HL-60/S4 treated with retinoic acid at 250 ng/mL for 4 days and 3 days (cell line): Measurements from ENCODE around the gene CDYL.

Experiments
- in situ Hi-C: fragments of 300-500 bp; cut with MboI; formaldehyde crosslinking; loops from 2 replicates; pipeline ENCODE4 v1.7.0; 2022; ENCODE audit warnings: low sequenced_read_pairs

CDYL gene

DNA sequence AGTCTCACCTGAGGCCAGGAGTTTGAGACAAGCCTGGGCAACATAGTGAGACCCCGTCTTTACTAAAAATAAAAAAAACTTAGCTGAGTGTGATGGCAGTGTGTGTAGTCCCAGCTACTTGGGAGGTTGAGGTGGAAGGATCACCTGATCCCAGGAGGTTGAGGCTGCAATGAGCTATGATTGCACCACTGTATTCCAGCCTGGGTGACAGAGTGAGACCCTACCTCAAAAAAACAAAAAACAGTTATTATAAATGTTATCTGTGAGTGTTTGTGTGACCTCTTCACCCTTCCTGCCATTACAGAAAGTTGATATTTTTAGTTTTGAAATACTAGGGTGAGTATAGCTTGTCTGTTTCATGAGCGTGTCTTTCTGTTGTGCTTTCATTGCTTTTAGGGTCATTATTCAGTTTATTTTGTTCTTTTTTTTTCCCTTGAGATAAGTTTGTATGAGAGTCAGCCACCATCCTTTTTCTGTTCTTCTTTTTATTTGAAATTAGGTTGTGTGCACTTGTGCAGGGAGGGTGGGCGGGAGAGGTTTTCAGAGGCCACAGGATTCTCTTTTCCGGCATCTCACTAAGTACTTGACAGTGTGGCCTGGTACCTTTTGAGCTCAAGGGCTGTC lies 26.2 kb downstream of the CDYL start:
- in situ Hi-C loops, result no loop called here

GRCh38 chr6:4803343-4803744 lies 27.1 kb downstream of the CDYL start:
- in situ Hi-C loops, result no loop called here

GRCh38 chr6:4804095-4804494 lies 27.9 kb downstream of the CDYL start:
- in situ Hi-C loops, result no loop called here

DNA sequence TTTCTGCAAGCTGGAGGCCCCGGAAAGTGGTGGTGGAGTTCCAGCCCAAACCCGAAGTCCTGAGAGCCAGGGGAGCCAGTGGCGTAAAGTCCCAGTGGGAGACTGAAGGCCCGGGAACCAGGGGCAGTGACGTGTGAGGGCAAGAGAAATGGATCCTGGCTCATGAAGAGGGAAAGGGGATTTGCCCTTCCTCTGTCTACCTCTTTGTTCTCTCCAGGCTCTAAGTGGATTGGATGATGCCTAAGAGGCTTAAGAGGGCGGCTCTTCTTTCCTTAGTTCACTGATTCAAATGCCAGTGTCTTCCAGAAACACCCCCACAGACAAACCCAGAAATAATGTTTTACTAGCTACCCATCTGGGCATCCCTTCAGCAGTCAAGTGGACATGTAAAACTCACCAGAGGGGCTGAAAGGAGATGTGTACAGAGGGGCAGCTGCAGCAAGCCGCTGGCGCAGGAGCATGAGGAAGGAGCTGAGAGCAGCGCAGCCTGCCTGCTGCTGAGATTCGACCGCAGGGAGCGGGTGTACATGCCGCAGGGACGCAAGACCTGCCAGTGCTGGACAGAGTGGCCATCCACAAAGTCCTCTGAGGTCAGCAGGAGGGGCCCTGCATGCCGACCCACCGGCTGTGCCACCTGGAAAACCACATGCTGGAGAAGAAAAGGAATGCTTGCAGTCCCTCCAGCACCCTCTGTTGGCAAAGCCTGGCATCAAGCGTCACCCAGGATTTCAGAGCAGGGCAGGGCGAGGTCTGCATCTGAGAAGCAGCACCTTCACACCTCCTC lies 29.5 kb downstream of the CDYL start:
- in situ Hi-C loops, result no loop called here

DNA sequence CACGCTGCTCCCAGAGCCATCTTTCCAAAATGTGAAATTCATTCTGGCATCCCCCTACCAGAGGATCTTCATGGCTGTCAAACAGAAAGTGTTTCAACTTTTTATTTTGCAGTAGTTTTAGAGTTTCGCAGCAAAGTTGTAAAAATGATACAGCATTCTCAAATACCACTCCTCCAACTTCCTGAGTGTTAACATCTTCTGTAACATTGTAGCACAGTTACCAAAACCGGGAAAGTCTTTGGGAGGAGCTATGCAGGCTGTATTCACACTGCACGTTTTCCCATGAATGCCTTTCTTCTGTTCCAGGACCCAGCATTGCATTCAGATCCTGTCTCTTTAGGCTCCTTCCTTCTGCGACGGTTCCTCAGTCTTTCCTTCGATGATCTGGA lies 30.1 kb downstream of the CDYL start:
- in situ Hi-C loops, result no loop called here

- in situ Hi-C loops, result no loop called here
These were observed 30.6 kb downstream of the CDYL start for GRCh38 chr6:4806791-4807190.

- in situ Hi-C loops, result no loop called here
These were observed 32.2 kb downstream of the CDYL start for GRCh38 chr6:4808396-4808795.

GRCh38 chr6:4809999-4810918 lies 34.1 kb downstream of the CDYL start:
- in situ Hi-C loops, result no loop called here

- in situ Hi-C loops, result no loop called here
These were observed 35.9 kb downstream of the CDYL start for GRCh38 chr6:4812068-4812467.

GRCh38 chr6:4813055-4813454 lies 36.9 kb downstream of the CDYL start:
- in situ Hi-C loops, result no loop called here

- in situ Hi-C loops, result no loop called here
These were observed 38.0 kb downstream of the CDYL start for GRCh38 chr6:4814212-4814611.

DNA sequence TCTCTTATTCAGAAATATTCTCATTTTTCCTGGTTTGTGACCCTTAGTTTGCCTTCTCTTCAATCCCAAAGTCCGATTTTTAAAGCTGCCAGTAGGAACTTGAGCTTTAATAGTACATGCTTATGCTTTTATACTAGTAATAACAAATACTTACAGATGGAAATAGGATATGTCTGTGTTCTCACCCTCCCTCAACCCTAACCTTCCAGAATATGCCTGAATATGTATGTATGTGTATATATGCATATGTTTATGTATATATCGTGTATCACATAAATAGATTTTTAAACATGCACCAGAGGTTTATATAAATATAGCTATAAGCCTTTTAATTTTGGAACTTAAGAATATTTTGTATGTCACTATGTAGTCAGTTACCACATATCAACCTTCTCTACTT lies 38.8 kb downstream of the CDYL start:
- in situ Hi-C loops, result no loop called here

DNA sequence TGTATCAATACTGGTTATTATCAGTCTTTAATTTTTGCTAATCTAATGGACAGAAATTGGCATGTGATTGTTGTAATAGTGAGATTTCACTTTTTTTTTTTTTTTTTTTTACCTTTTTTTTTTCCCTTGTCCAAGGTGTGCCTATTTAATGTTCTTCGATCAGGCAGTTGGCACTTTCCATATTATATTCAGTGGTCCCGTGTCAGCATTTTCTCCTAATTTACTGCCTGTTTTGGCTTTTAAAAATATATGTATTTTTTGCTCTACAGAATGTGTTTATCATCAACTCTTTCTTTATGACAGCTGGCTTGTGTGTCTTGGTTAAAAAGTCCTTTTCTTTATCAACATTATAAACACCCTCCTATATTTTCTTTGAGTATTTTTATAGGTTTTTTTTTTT lies 39.4 kb downstream of the CDYL start:
- in situ Hi-C loops, result no loop called here

DNA sequence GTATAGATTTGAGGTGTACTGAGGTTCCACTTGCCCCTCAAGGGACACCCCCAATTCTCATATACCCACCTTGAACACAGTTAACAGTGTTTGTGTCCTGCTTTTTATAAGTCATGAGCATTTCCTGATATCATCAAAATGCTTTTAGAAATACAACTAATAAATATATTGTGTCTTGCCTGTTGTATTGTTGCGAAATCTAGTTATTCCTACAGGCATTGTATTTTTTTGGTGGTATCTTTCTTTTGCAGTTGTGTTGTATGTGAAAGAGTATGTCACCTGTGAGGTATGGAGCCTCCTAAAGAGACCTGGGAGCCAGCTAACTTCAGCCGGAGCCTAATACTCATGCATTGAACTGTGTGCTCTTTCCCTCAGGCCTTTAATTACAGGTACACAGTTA lies 40.7 kb downstream of the CDYL start:
- in situ Hi-C loops, result no loop called here

DNA sequence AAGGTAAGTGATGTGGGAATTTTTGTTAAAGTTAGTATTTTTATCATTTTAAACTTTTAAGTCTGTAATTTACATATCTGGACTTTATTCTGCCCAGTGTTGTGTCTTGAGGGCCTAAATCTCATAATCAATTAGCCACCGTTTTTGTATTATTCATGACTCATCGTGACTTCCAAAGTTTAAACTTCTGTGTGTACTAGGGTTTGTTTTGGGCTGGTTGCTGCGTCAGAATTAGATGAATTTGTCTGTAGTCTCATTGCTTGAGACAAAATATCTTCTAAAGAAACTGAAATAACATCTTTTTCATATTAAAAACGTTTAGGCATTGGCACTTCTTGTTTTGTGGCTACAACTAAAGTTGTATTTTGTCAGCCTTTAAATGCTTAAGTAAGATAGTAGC lies 41.3 kb downstream of the CDYL start:
- in situ Hi-C loops, result no loop called here

DNA sequence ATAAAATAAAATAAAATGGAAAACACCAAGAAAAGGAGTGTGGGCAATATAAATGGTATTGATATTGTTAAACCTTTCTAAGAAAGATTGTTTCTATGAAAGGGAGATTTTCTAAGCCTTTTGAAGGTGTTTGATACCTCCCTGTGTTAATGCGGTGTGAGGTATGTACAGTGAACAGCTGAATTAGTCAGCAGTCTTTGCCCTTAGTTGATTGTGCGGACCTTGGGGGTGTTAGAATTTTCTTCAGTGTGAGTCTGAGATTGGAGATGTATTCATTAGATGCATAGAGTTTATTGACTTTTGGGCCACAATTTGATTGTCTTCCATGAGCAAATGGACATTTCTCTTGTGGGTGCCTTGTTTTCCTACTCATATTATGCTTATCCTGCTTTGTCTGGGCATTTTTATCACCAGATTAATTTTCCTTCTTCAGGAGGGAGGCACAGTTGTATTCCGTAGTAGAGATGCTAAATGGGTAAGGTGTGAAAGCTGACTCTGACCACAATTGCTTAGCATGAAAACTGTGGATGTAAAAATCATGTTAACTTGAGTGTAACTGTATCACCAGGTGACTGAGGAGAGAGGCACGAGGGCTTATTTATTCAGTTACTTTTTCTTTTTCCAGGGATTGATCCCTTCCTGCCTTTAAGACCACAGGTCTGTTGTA lies 42.2 kb downstream of the CDYL start:
- in situ Hi-C loops, result no loop called here

- in situ Hi-C loops, result no loop called here
These were observed 43.6 kb downstream of the CDYL start for GRCh38 chr6:4819706-4820283.

DNA sequence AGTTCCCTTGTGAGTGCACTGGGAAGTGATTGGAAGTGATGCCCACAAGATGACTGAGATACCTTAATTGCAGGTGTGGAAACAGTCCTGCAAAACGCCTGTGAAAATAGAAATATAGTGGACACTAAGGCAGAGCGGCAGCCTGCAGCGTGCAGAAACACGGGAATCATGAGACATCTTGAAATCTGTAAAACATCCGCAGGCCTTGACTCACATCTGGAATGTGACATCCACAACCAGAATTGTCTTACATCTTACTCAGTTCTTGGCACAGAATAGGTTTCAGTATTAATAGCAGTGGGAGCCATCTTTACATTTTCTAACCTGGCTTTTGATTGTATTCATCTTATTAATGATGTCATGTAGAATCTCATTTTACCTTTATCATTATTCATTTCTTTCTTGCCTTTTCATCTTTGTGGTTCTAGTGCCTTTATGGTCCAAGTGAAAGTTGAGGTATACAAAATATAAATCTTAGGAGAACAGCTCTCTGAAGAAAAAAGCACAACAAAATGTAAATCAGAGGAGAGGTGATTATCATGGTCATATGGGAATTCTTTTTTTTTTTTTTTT lies 44.6 kb downstream of the CDYL start:
- in situ Hi-C loops, result no loop called here

- in situ Hi-C loops, result no loop called here
These were observed 46.3 kb downstream of the CDYL start for GRCh38 chr6:4822476-4822875.

DNA sequence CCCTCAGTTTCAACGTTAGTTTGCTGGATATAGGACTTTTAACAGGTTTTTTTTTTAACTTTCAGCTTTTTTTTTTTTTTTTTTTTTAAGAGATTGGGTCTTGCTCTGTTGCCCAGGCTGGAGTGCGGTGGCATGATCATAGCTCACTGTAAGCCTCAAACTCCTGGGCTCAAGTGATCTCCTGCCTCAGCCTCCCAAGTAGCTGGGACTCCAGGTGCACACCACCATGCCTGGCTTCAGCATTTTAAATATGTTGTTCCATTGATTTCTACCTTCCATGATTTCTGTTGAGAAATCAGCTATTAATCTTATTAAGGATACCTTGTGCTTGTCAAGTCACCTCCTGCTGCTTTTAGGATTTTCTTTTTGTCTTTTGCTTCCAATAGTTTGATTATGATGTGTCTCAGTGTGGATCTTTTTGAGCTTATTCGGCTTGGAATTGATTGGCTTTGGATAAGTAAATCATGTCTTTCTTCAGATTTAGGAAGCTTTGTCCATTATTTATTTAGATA lies 52.0 kb downstream of the CDYL start:
- in situ Hi-C loops, result no loop called here
